ENCODE data around the gene MRPS35.

GRCh38 chr12:27772328-27773049, 61.9 kb downstream of the MRPS35 start:
- TF ChIP-seq, protein P1, sequence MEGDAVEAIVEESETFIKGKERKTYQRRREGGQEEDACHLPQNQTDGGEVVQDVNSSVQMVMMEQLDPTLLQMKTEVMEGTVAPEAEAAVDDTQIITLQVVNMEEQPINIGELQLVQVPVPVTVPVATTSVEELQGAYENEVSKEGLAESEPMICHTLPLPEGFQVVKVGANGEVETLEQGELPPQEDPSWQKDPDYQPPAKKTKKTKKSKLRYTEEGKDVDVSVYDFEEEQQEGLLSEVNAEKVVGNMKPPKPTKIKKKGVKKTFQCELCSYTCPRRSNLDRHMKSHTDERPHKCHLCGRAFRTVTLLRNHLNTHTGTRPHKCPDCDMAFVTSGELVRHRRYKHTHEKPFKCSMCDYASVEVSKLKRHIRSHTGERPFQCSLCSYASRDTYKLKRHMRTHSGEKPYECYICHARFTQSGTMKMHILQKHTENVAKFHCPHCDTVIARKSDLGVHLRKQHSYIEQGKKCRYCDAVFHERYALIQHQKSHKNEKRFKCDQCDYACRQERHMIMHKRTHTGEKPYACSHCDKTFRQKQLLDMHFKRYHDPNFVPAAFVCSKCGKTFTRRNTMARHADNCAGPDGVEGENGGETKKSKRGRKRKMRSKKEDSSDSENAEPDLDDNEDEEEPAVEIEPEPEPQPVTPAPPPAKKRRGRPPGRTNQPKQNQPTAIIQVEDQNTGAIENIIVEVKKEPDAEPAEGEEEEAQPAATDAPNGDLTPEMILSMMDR (IDR thresholded peaks at IDR 0.05), result no peak
- TF ChIP-seq POLR2AphosphoS5 (IDR thresholded peaks at IDR 0.05), result no peak
